HepG2 (cell line): Measurements from ENCODE around the gene TCTN2. TPM values are rescaled to one million over a fixed set of nuclear protein-coding genes. Genes with fewer than 3 reads are reported as not detected.

Source experiments
- ATAC-seq: fragments of 200-7000 bp; cut with Tn5 transposase; 3 replicates; pipeline ENCODE4 v1.9.1; 2020; ENCODE audit warnings: mild to moderate bottlenecking, moderate library complexity
- BruUV-seq: library from RNA; stranded (reverse); fragments of 400-500 nt; replicated peaks from 2 replicates; lab custom pipeline; 2021; lab: Mats Ljungman, UMichigan
- CTCF ChIA-PET: fragments of 300-600 bp; formaldehyde crosslinking; extraction: SDS; loops from one replicate; lab custom pipeline; 2021; ENCODE audit warnings: low total read pairs, inconsistent platforms, low intra/inter-chr PET ratio; lab: Yijun Ruan, JAX
- POLR2A ChIA-PET: fragments of 350-600 bp; sonication (Branson Sonifier 250); formaldehyde crosslinking; loops from one replicate; lab custom pipeline; 2020; ENCODE audit warnings: antibody characterized with exemption, inconsistent platforms; lab: Yijun Ruan, JAX
- DNase-seq: peaks from one replicate; pipeline ENCODE4 v3.0.0-alpha.2; 2015; ENCODE audit warnings: low spot score
- FAIRE-seq: peaks from 3 replicates; lab custom pipeline; 2011; peaks lifted over from hg19 to GRCh38; lab: Jason Lieb, UNC
- H2AFZ ChIP-seq: one replicate; pipeline ENCODE4 v1.6.1; 2011; ENCODE audit warnings: low read length, inconsistent platforms
- H3K27ac ChIP-seq: fragments of 300-600 bp; 3 replicates; pipeline ENCODE4 v1.8.0; 2011; ENCODE audit warnings: mixed run types, mild to moderate bottlenecking, mixed read lengths, low read length, inconsistent platforms; ENCODE audit not compliant: insufficient read depth; ENCODE audit errors: extremely low read length
- H3K27me3 ChIP-seq, 2 experiments: fragments of 200-600 bp in 1 of 2; 2 replicates in 1 of 2; 3 replicates in 1 of 2; pipeline versions ENCODE4 v1.6.0 to v1.8.0; 2011; ENCODE audit warnings: low read length in 2 of 2, mild to moderate bottlenecking in 2 of 2, moderate library complexity in 2 of 2, inconsistent platforms in 1 of 2; ENCODE audit not compliant: insufficient read depth in 2 of 2, control insufficient read depth in 1 of 2
- H3K36me3 ChIP-seq, 2 experiments: fragments of 200-600 bp in 1 of 2; replicated peaks in 1 of 2; 2 replicates in 1 of 2; 3 replicates in 1 of 2; pipeline versions ENCODE4 v1.5.1 to v1.8.0; 2011; ENCODE audit warnings: low read length in 2 of 2, inconsistent platforms in 1 of 2; ENCODE audit not compliant: insufficient read depth in 2 of 2, control insufficient read depth in 1 of 2
- H3K4me1 ChIP-seq: 2 replicates; pipeline ENCODE4 v1.5.1; 2012; ENCODE audit warnings: low read length, inconsistent platforms; ENCODE audit not compliant: insufficient read depth
- H3K4me2 ChIP-seq: 2 replicates; pipeline ENCODE4 v1.6.0; 2011; ENCODE audit warnings: low read depth, low read length, inconsistent platforms
- H3K4me3 ChIP-seq, 3 experiments: fragments of 200-600 bp in 1 of 3; sonication (generic), shearing (Covaris generic) in 1 of 3; replicated peaks in 1 of 3; 2 replicates each; pipeline ENCODE4 v1.5.1; 2011 to 2016; ENCODE audit warnings: low read length in 3 of 3, inconsistent platforms in 2 of 3, low read depth in 2 of 3, mild to moderate bottlenecking in 2 of 3, control low read depth in 1 of 3, mixed read lengths in 1 of 3; ENCODE audit not compliant: insufficient read depth in 1 of 3
- H3K79me2 ChIP-seq: one replicate; pipeline ENCODE4 v1.6.1; 2011; ENCODE audit warnings: low read length, inconsistent platforms; ENCODE audit not compliant: insufficient read depth
- H3K9ac ChIP-seq: 2 replicates; pipeline ENCODE4 v1.6.0; 2011; ENCODE audit warnings: mild to moderate bottlenecking, low read depth, low read length, inconsistent platforms; ENCODE audit not compliant: insufficient read depth
- H3K9me3 ChIP-seq: 2 replicates; pipeline ENCODE4 v1.5.1; 2012; ENCODE audit warnings: mild to moderate bottlenecking, low read length
- H4K20me1 ChIP-seq: 2 replicates; pipeline ENCODE4 v1.6.0; 2011; ENCODE audit warnings: inconsistent platforms, mild to moderate bottlenecking, low read length, moderate library complexity; ENCODE audit not compliant: insufficient read depth
- ATF7 ChIP-seq, 2 experiments: fragments of 450-650 bp in 1 of 2; sonication (generic) in 1 of 2; formaldehyde crosslinking in 1 of 2; IDR thresholded peaks; 2 replicates each; pipeline versions ENCODE4 v1.4.0 to v1.6.1; 2016 to 2020; ENCODE audit warnings: antibody characterized with exemption in 1 of 2, mild to moderate bottlenecking in 1 of 2, missing genetic modification reagents in 1 of 2
- ELF4 ChIP-seq: sonication (generic); formaldehyde crosslinking; IDR thresholded peaks from 2 replicates; pipeline ENCODE4 v1.5.0; 2020; ENCODE audit warnings: missing genetic modification reagents, mild to moderate bottlenecking, moderate library complexity, borderline replicate concordance
- GMEB2 ChIP-seq: IDR thresholded peaks from 2 replicates; pipeline ENCODE4 v1.6.1; 2016; ENCODE audit warnings: missing biosample characterization, missing genetic modification reagents, low read depth
- KLF15 ChIP-seq: sonication (generic); formaldehyde crosslinking; IDR thresholded peaks from 2 replicates; pipeline ENCODE4 v1.8.1; 2023; ENCODE audit warnings: borderline replicate concordance, mild to moderate bottlenecking, inconsistent platforms, missing genetic modification reagents, mixed read lengths
- PTBP1 ChIP-seq: fragments of 200-400 bp; formaldehyde crosslinking; IDR thresholded peaks from 2 replicates; pipeline ENCODE4 v1.6.1; 2018; ENCODE audit warnings: low read length, low read depth; ENCODE audit not compliant: poor library complexity, severe bottlenecking
- SOX5 ChIP-seq: IDR thresholded peaks from 2 replicates; pipeline ENCODE4 v1.6.1; 2016; ENCODE audit warnings: borderline replicate concordance
- ZBTB38 ChIP-seq: sonication (generic); formaldehyde crosslinking; IDR thresholded peaks from 2 replicates; pipeline ENCODE4 v1.5.1; 2020; ENCODE audit warnings: mild to moderate bottlenecking, missing genetic modification reagents
- ZBTB7A ChIP-seq: sonication (generic); formaldehyde crosslinking; IDR thresholded peaks from 2 replicates; pipeline ENCODE4 v1.8.0; 2022; ENCODE audit warnings: mild to moderate bottlenecking, missing genetic modification reagents
- ZFP36 ChIP-seq: fragments of 150-350 bp; IDR thresholded peaks from 2 replicates; pipeline ENCODE4 v1.6.1; 2018; ENCODE audit warnings: borderline replicate concordance, low read length, low read depth; ENCODE audit not compliant: partially characterized antibody
- ZNF337 ChIP-seq: sonication (generic); formaldehyde crosslinking; IDR thresholded peaks from 2 replicates; pipeline ENCODE4 v1.5.1; 2020; ENCODE audit warnings: missing genetic modification reagents, low read depth, mild to moderate bottlenecking, borderline replicate concordance
- ZNF350 ChIP-seq: sonication (generic); formaldehyde crosslinking; IDR thresholded peaks from 2 replicates; pipeline ENCODE4 v1.4.0; 2020; ENCODE audit warnings: mild to moderate bottlenecking, low read depth, missing genetic modification reagents, borderline replicate concordance
- ZNF567 ChIP-seq: sonication (generic); formaldehyde crosslinking; IDR thresholded peaks from 2 replicates; pipeline ENCODE4 v1.8.1; 2023; ENCODE audit warnings: mild to moderate bottlenecking, missing genetic modification reagents, borderline replicate concordance
- ZNF644 ChIP-seq: IDR thresholded peaks from 2 replicates; pipeline ENCODE4 v1.6.1; 2016; ENCODE audit warnings: low read depth
- ZNF788 ChIP-seq: sonication (generic); formaldehyde crosslinking; IDR thresholded peaks from 2 replicates; pipeline ENCODE4 v1.5.0; 2020; ENCODE audit warnings: mild to moderate bottlenecking, missing genetic modification reagents, borderline replicate concordance
- ZSCAN30 ChIP-seq: sonication (generic); formaldehyde crosslinking; IDR thresholded peaks from 2 replicates; pipeline ENCODE4 v1.5.0; 2020; ENCODE audit warnings: mild to moderate bottlenecking, missing genetic modification reagents
- WGBS: methylation state at CpG from one replicate; pipeline ENCODE4 v1.1.6; 2017; ENCODE audit warnings: low lambda C conversion rate; 5-methylcytosine and 5-hydroxymethylcytosine counted together
- in situ Hi-C: cut with HindIII; loops from 2 replicates; pipeline ENCODE4 v1.10.0; 2017; ENCODE audit warnings: low pct_unique_long_range_greater_than_20kb; ENCODE audit not compliant: extremely low pct_ligation_motif_present
- intact Hi-C: fragments of 100-400 bp; cut with micrococcal nuclease; formaldehyde crosslinking; loops from one replicate; pipeline ENCODE4 v1.10.0; 2022; ENCODE audit not compliant: unreplicated experiment
- polyA plus RNA-seq, 8 experiments: library from polyadenylated mRNA; depleted of rRNA in 3 of 8; stranded (reverse) in 7 of 8; unstranded in 1 of 8; fragments of >200 nt; fragmentation: Illumina TruSeq in 4 of 8; extraction: Trizol in 4 of 8; gene quantifications; 2 replicates each; pipeline versions ENCODE4 v1.2.1 to v1.2.3, GENCODE V29; 2011 to 2016; ENCODE audit warnings: low read depth in 4 of 8, missing spikeins in 1 of 8, mixed read lengths in 1 of 8; ENCODE audit not compliant: insufficient read depth in 1 of 8
- total RNA-seq, 5 experiments: library from RNA; depleted of rRNA; stranded (reverse); fragments of >200 nt; fragmentation: Illumina TruSeq; extraction: Trizol; gene quantifications; 2 replicates each; pipeline ENCODE4 v1.2.3, GENCODE V29; 2016; ENCODE audit warnings: low read depth in 1 of 5
- TF ChIP-seq, protein P1 (sequence below): sonication (generic); formaldehyde crosslinking; IDR thresholded peaks from 2 replicates; pipeline ENCODE4 v1.4.0; 2020; ENCODE audit warnings: missing genetic modification reagents, borderline replicate concordance

Gene TCTN2
- total and polyA plus RNA-seq, 2 of the 13 experiments (the other 11 are each of a cell fraction or from before 2014, with no cell fraction given): 5.0 to 8.1 TPM

GRCh38 chr12:123707466-123707865 is 36.6 kb downstream of the TCTN2 start:
- POLR2A ChIA-PET: no interaction called here
- no TSS peak for BruUV-seq

GRCh38 chr12:123712780-123713319 is 41.9 kb downstream of the TCTN2 start:
- no peaks in the 10 kb centered on the region for H3K36me3 ChIP-seq
- CTCF ChIA-PET: no interaction called here
- POLR2A ChIA-PET: interaction anchor here (0.9 to 2.2 kb wide), 7 partner anchors 8 to 1205 kb away, joined by 3 to 8 read pairs (median 6); partner anchors contain the start of genes CCDC92, TCTN2 and ZNF664
- no peak overlapping the region for H2AFZ ChIP-seq
- H3K4me3 ChIP-seq: peak overlapping the region; percentile 88 to 96 (median 94)
- under 1% methylated on average over 20 of the region's 26 CpGs for WGBS
- H3K4me2 ChIP-seq: peak overlapping the region; percentile 84
- DNase-seq (peak; percentile 2), FAIRE-seq (no peak), ATAC-seq (peak; percentile 12)
- peak overlapping the region; percentile 49 for H3K27ac ChIP-seq
- no peaks in the 10 kb centered on the region for H3K27me3 ChIP-seq
- intact Hi-C loops: loop anchor here (10.0 kb wide), 1 partner anchor 272 kb away; no protein-coding TSS in a partner anchor
- H3K9me3 ChIP-seq: no peaks in the 10 kb centered on the region
- BruUV-seq: no TSS peak
- H3K9ac ChIP-seq: peak overlapping the region; percentile 85
- H4K20me1 ChIP-seq: no peaks in the 10 kb centered on the region
- in situ Hi-C loops: no loop called here
- peaks cover 25% of the 10 kb centered on the region for H3K4me1 ChIP-seq
- peaks cover 17% of the 10 kb centered on the region for H3K79me2 ChIP-seq
- TF ChIP-seq ZBTB38 (CRISPR knock-in tag) (0 out of 2 replicates have a peak, but pooled peaks have one; percentile 1), ZNF788 (CRISPR knock-in tag) (no peak), ELF4 (no peak), ZFP36 (no peak), KLF15 (CRISPR knock-in tag) (0 out of 2 replicates have a peak, but pooled peaks have one; percentile 26), ZNF350 (CRISPR knock-in tag) (no peak), GMEB2 (CRISPR knock-in tag) (no peak), ZSCAN30 (CRISPR knock-in tag) (no peak)
- TF ChIP-seq, protein P1, sequence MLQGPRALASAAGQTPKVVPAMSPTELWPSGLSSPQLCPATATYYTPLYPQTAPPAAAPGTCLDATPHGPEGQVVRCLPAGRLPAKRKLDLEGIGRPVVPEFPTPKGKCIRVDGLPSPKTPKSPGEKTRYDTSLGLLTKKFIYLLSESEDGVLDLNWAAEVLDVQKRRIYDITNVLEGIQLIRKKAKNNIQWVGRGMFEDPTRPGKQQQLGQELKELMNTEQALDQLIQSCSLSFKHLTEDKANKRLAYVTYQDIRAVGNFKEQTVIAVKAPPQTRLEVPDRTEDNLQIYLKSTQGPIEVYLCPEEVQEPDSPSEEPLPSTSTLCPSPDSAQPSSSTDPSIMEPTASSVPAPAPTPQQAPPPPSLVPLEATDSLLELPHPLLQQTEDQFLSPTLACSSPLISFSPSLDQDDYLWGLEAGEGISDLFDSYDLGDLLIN (CRISPR knock-in tag): no peak

More at GRCh38 chr12:123707466-123707865, 36.6 kb downstream of the TCTN2 start:
- no peaks in the 10 kb centered on the region for H3K79me2 ChIP-seq
- DNase-seq: no peak
- intact Hi-C loops: no loop called here
- no peak for ATAC-seq
- FAIRE-seq: no peak
- in situ Hi-C loops: no loop called here
- H3K9ac ChIP-seq: no peak overlapping the region
- TF ChIP-seq ZNF567 (no peak), SOX5 (CRISPR knock-in tag) (no peak), PTBP1 (no peak), ZBTB7A (CRISPR knock-in tag) (no peak), ZNF644 (CRISPR knock-in tag) (no peak), ZNF337 (CRISPR knock-in tag) (no peak), ATF7 (IDR thresholded peaks at IDR 0.05) (no peak), ATF7 (CRISPR knock-in tag; IDR thresholded peaks at IDR 0.05) (no peak)
- H3K4me1 ChIP-seq: peaks cover 8% of the 10 kb centered on the region
- no peaks in the 10 kb centered on the region for H3K27me3 ChIP-seq
- peaks cover 0 to 4% of the 10 kb centered on the region in 2 experiments; a peak in 1 of 5 replicates for H3K36me3 ChIP-seq
- no peaks in the 10 kb centered on the region for H4K20me1 ChIP-seq
- 100% methylated on average over 4 of the region's 4 CpGs for WGBS
- H3K4me2 ChIP-seq: no peak overlapping the region
- CTCF ChIA-PET: no interaction called here
- no peak overlapping the region for H3K4me3 ChIP-seq
- no peaks in the 10 kb centered on the region for H3K9me3 ChIP-seq
- no peak overlapping the region for H2AFZ ChIP-seq
- no peak overlapping the region for H3K27ac ChIP-seq
